HepG2 (cell line): ENCODE measurements around the gene S100A8. TPM values are rescaled to one million over a fixed set of nuclear protein-coding genes. Genes with fewer than 3 reads are reported as not detected.
A peak's percentile ranks its signal among the peaks of the same experiment; 100 is the strongest.

Experiments
- ATAC-seq: fragments of 200-7000 bp; cut with Tn5 transposase; 3 replicates; pipeline ENCODE4 v1.9.1; 2020; ENCODE audit warnings: mild to moderate bottlenecking, moderate library complexity
- BruUV-seq: library from RNA; stranded (reverse); fragments of 400-500 nt; replicated peaks from 2 replicates; lab custom pipeline; 2021; lab: Mats Ljungman, UMichigan
- CTCF ChIA-PET: fragments of 300-600 bp; formaldehyde crosslinking; extraction: SDS; loops from one replicate; lab custom pipeline; 2021; ENCODE audit warnings: low total read pairs, inconsistent platforms, low intra/inter-chr PET ratio; lab: Yijun Ruan, JAX
- POLR2A ChIA-PET: fragments of 350-600 bp; sonication (Branson Sonifier 250); formaldehyde crosslinking; loops from one replicate; lab custom pipeline; 2020; ENCODE audit warnings: antibody characterized with exemption, inconsistent platforms; lab: Yijun Ruan, JAX
- DNase-seq: peaks from one replicate; pipeline ENCODE4 v3.0.0-alpha.2; 2015; ENCODE audit warnings: low spot score
- FAIRE-seq: peaks from 3 replicates; lab custom pipeline; 2011; peaks lifted over from hg19 to GRCh38; lab: Jason Lieb, UNC
- H2AFZ ChIP-seq: one replicate; pipeline ENCODE4 v1.6.1; 2011; ENCODE audit warnings: low read length, inconsistent platforms
- H3K27ac ChIP-seq: fragments of 300-600 bp; 3 replicates; pipeline ENCODE4 v1.8.0; 2011; ENCODE audit warnings: mixed run types, mild to moderate bottlenecking, mixed read lengths, low read length, inconsistent platforms; ENCODE audit not compliant: insufficient read depth; ENCODE audit errors: extremely low read length
- H3K27me3 ChIP-seq, 2 experiments: fragments of 200-600 bp in 1 of 2; 2 replicates in 1 of 2; 3 replicates in 1 of 2; pipeline versions ENCODE4 v1.6.0 to v1.8.0; 2011; ENCODE audit warnings: low read length in 2 of 2, mild to moderate bottlenecking in 2 of 2, moderate library complexity in 2 of 2, inconsistent platforms in 1 of 2; ENCODE audit not compliant: insufficient read depth in 2 of 2, control insufficient read depth in 1 of 2
- H3K36me3 ChIP-seq, 2 experiments: fragments of 200-600 bp in 1 of 2; replicated peaks in 1 of 2; 2 replicates in 1 of 2; 3 replicates in 1 of 2; pipeline versions ENCODE4 v1.5.1 to v1.8.0; 2011; ENCODE audit warnings: low read length in 2 of 2, inconsistent platforms in 1 of 2; ENCODE audit not compliant: insufficient read depth in 2 of 2, control insufficient read depth in 1 of 2
- H3K4me1 ChIP-seq: 2 replicates; pipeline ENCODE4 v1.5.1; 2012; ENCODE audit warnings: low read length, inconsistent platforms; ENCODE audit not compliant: insufficient read depth
- H3K4me2 ChIP-seq: 2 replicates; pipeline ENCODE4 v1.6.0; 2011; ENCODE audit warnings: low read depth, low read length, inconsistent platforms
- H3K4me3 ChIP-seq, 3 experiments: fragments of 200-600 bp in 1 of 3; sonication (generic), shearing (Covaris generic) in 1 of 3; replicated peaks in 1 of 3; 2 replicates each; pipeline ENCODE4 v1.5.1; 2011 to 2016; ENCODE audit warnings: low read length in 3 of 3, inconsistent platforms in 2 of 3, low read depth in 2 of 3, mild to moderate bottlenecking in 2 of 3, control low read depth in 1 of 3, mixed read lengths in 1 of 3; ENCODE audit not compliant: insufficient read depth in 1 of 3
- H3K79me2 ChIP-seq: one replicate; pipeline ENCODE4 v1.6.1; 2011; ENCODE audit warnings: low read length, inconsistent platforms; ENCODE audit not compliant: insufficient read depth
- H3K9ac ChIP-seq: 2 replicates; pipeline ENCODE4 v1.6.0; 2011; ENCODE audit warnings: mild to moderate bottlenecking, low read depth, low read length, inconsistent platforms; ENCODE audit not compliant: insufficient read depth
- H3K9me3 ChIP-seq: 2 replicates; pipeline ENCODE4 v1.5.1; 2012; ENCODE audit warnings: mild to moderate bottlenecking, low read length
- H4K20me1 ChIP-seq: 2 replicates; pipeline ENCODE4 v1.6.0; 2011; ENCODE audit warnings: inconsistent platforms, mild to moderate bottlenecking, low read length, moderate library complexity; ENCODE audit not compliant: insufficient read depth
- BATF2 ChIP-seq: sonication (generic); formaldehyde crosslinking; IDR thresholded peaks from 2 replicates; pipeline ENCODE4 v1.8.0; 2022; ENCODE audit warnings: mild to moderate bottlenecking, missing genetic modification reagents, moderate library complexity
- ZNF574 ChIP-seq: sonication (generic); formaldehyde crosslinking; IDR thresholded peaks from 2 replicates; pipeline ENCODE4 v1.4.0; 2020; ENCODE audit warnings: missing genetic modification reagents
- WGBS: methylation state at CpG from one replicate; pipeline ENCODE4 v1.1.6; 2017; ENCODE audit warnings: low lambda C conversion rate; 5-methylcytosine and 5-hydroxymethylcytosine counted together
- in situ Hi-C: cut with HindIII; loops from 2 replicates; pipeline ENCODE4 v1.10.0; 2017; ENCODE audit warnings: low pct_unique_long_range_greater_than_20kb; ENCODE audit not compliant: extremely low pct_ligation_motif_present
- intact Hi-C: fragments of 100-400 bp; cut with micrococcal nuclease; formaldehyde crosslinking; loops from one replicate; pipeline ENCODE4 v1.10.0; 2022; ENCODE audit not compliant: unreplicated experiment
- polyA plus RNA-seq, 8 experiments: library from polyadenylated mRNA; depleted of rRNA in 3 of 8; stranded (reverse) in 7 of 8; unstranded in 1 of 8; fragments of >200 nt; fragmentation: Illumina TruSeq in 4 of 8; extraction: Trizol in 4 of 8; gene quantifications; 2 replicates each; pipeline versions ENCODE4 v1.2.1 to v1.2.3, GENCODE V29; 2011 to 2016; ENCODE audit warnings: low read depth in 4 of 8, missing spikeins in 1 of 8, mixed read lengths in 1 of 8; ENCODE audit not compliant: insufficient read depth in 1 of 8
- total RNA-seq, 5 experiments: library from RNA; depleted of rRNA; stranded (reverse); fragments of >200 nt; fragmentation: Illumina TruSeq; extraction: Trizol; gene quantifications; 2 replicates each; pipeline ENCODE4 v1.2.3, GENCODE V29; 2016; ENCODE audit warnings: low read depth in 1 of 5

The S100A8 gene
- total and polyA plus RNA-seq, 2 of the 13 experiments (the other 11 are each of a cell fraction or from before 2014, with no cell fraction given): not detected

GRCh38 chr1:153354515-153355193, 36.2 kb downstream of the S100A8 start:
- no peaks in the 10 kb centered on the region; a peak in 2 of 5 replicates for H3K27me3 ChIP-seq
- no peak overlapping the region for H2AFZ ChIP-seq
- no peak overlapping the region for H3K4me2 ChIP-seq
- H3K9ac ChIP-seq: no peak overlapping the region
- 5% methylated on average over 4 of the region's 8 CpGs for WGBS
- H3K79me2 ChIP-seq: no peaks in the 10 kb centered on the region
- ATAC-seq: peak; percentile 67
- H3K4me1 ChIP-seq: 0 out of 2 replicates have a peak, but pooled peaks cover 5% of the 10 kb centered on the region
- ChIA-PET POLR2A (no interaction called here), CTCF (interaction anchor here (2.0 kb wide), 1 partner anchor 140 kb away, joined by 8 read pairs; no protein-coding TSS in a partner anchor)
- no peak for DNase-seq
- TF ChIP-seq BATF2 (CRISPR knock-in tag): no peak
- no peak for TF ChIP-seq ZNF574
- no TSS peak for BruUV-seq
- H3K36me3 ChIP-seq: no peaks in the 10 kb centered on the region
- no peak overlapping the region for H3K4me3 ChIP-seq
- no peaks in the 10 kb centered on the region for H3K9me3 ChIP-seq
- FAIRE-seq: no peak
- peaks cover 5% of the 10 kb centered on the region for H4K20me1 ChIP-seq
- no peak overlapping the region for H3K27ac ChIP-seq
- in situ Hi-C loops (no loop called here), intact Hi-C loops (no loop called here)
